Activated T-helper 1 cell treated with anti-CD3 and anti-CD28 coated beads, Interleukin-12 subunit alpha, Interleukin-12 subunit beta, Interleukin-2, Interleukin-4 antibody, amounts not matched to agents 30 ng/mL and 10 ng/mL and 1 ng/mL, durations not matched to agents 14 hours and 24 hours and 36 hours (primary cell): ENCODE data around the gene LNX2. TPM values are rescaled to one million over a fixed set of nuclear protein-coding genes. Genes with fewer than 3 reads are reported as not detected.

Experiments
- DNase-seq: peaks from one replicate; pipeline ENCODE4 v3.0.0; 2021; ENCODE audit warnings: low spot score
- H3K27ac Mint-ChIP-seq: one replicate; pipeline ENCODE4 v1.8.0; 2021; ENCODE audit warnings: mild to moderate bottlenecking, mixed read lengths
- H3K27me3 Mint-ChIP-seq: one replicate; pipeline ENCODE4 v1.8.0; 2022; ENCODE audit warnings: mild to moderate bottlenecking, moderate library complexity, mixed read lengths; ENCODE audit not compliant: insufficient read depth
- H3K36me3 Mint-ChIP-seq: one replicate; pipeline ENCODE4 v1.8.0; 2021; ENCODE audit warnings: low read depth, mixed read lengths
- H3K4me1 Mint-ChIP-seq: one replicate; pipeline ENCODE4 v1.8.0; 2021; ENCODE audit warnings: low read depth, mixed read lengths
- H3K4me3 Mint-ChIP-seq: one replicate; pipeline ENCODE4 v1.8.0; 2021; ENCODE audit warnings: mild to moderate bottlenecking, moderate library complexity, mixed read lengths
- H3K9me3 Mint-ChIP-seq: one replicate; pipeline ENCODE4 v1.8.0; 2021; ENCODE audit warnings: mixed read lengths
- intact Hi-C: fragments of 100-400 bp; cut with micrococcal nuclease; formaldehyde crosslinking; loops from one replicate; pipeline ENCODE4 v1.15.1; 2024
- total RNA-seq: library from RNA; stranded (reverse); gene quantifications from 2 replicates; pipeline ENCODE4 v1.2.3, GENCODE V29; 2022

The LNX2 gene
- total RNA-seq, result 4.1 and 4.5 TPM in 2 replicates

- H3K4me3 Mint-ChIP-seq, result peak within 1 kb of the TSS; percentile 88
- H3K4me1 Mint-ChIP-seq, result peaks cover 57% of the 10 kb centered on the region
- no peaks in the 10 kb centered on the region for H3K27me3 Mint-ChIP-seq
- no peaks in the 10 kb centered on the region for H3K9me3 Mint-ChIP-seq
- H3K36me3 Mint-ChIP-seq, result peaks cover 32% of the 10 kb centered on the region
- H3K27ac Mint-ChIP-seq, result peak within 1 kb of the TSS; percentile 88
- intact Hi-C loops, result loop anchor here (1.0 to 5.0 kb wide), 13 partner anchors 82 to 1434 kb away; partner anchors contain the start of genes CDK8, MTIF3, PAN3 and POMP
- peak; percentile 97 for DNase-seq
Observed at GRCh38 chr13:27620377-27621115, at the start of gene LNX2. TSS of gene LNX2 (minus strand) at chr13:27620529. CDS start at chr13:27581703, 38,826 bp downstream.

- Mint-ChIP-seq H3K9me3 (no peaks in the 10 kb centered on the region), H3K36me3 (peaks cover 6% of the 10 kb centered on the region), H3K4me3 (no peak overlapping the region), H3K27ac (no peak overlapping the region), H3K4me1 (no peaks in the 10 kb centered on the region), H3K27me3 (no peaks in the 10 kb centered on the region)
- intact Hi-C loops, result no loop called here
- no peak for DNase-seq
Observed at GRCh38 chr13:27667946-27668345, 47.6 kb upstream of the LNX2 start.

- Mint-ChIP-seq H3K4me3 (no peak overlapping the region), H3K27ac (no peak overlapping the region), H3K27me3 (no peaks in the 10 kb centered on the region), H3K4me1 (no peaks in the 10 kb centered on the region), H3K9me3 (no peaks in the 10 kb centered on the region), H3K36me3 (peaks cover 6% of the 10 kb centered on the region)
- intact Hi-C loops, result no loop called here
- DNase-seq, result no peak
Observed at GRCh38 chr13:27666951-27667350, 46.6 kb upstream of the LNX2 start.

GRCh38 chr13:27665761-27666160 lies 45.4 kb upstream of the LNX2 start:
- no peak overlapping the region for H3K27ac Mint-ChIP-seq
- no peaks in the 10 kb centered on the region for H3K9me3 Mint-ChIP-seq
- intact Hi-C loops, result no loop called here
- no peak for DNase-seq
- peaks cover 6% of the 10 kb centered on the region for H3K36me3 Mint-ChIP-seq
- H3K27me3 Mint-ChIP-seq, result no peaks in the 10 kb centered on the region
- no peak overlapping the region for H3K4me3 Mint-ChIP-seq
- no peaks in the 10 kb centered on the region for H3K4me1 Mint-ChIP-seq

- no peaks in the 10 kb centered on the region for H3K9me3 Mint-ChIP-seq
- intact Hi-C loops, result no loop called here
Observed at GRCh38 chr13:27665333-27665732, 45.0 kb upstream of the LNX2 start.

GRCh38 chr13:27663947-27664346 lies 43.6 kb upstream of the LNX2 start:
- H3K4me3 Mint-ChIP-seq, result no peak overlapping the region
- intact Hi-C loops, result no loop called here
- H3K27me3 Mint-ChIP-seq, result no peaks in the 10 kb centered on the region
- H3K36me3 Mint-ChIP-seq, result peaks cover 9% of the 10 kb centered on the region
- H3K9me3 Mint-ChIP-seq, result no peaks in the 10 kb centered on the region
- no peak overlapping the region for H3K27ac Mint-ChIP-seq
- H3K4me1 Mint-ChIP-seq, result no peaks in the 10 kb centered on the region
- no peak for DNase-seq

More at GRCh38 chr13:27665333-27665732, 45.0 kb upstream of the LNX2 start:
- Mint-ChIP-seq H3K4me3 (no peak overlapping the region), H3K27ac (no peak overlapping the region), H3K36me3 (peaks cover 6% of the 10 kb centered on the region), H3K27me3 (no peaks in the 10 kb centered on the region), H3K4me1 (no peaks in the 10 kb centered on the region)
- no peak for DNase-seq

- Mint-ChIP-seq H3K4me3 (no peak overlapping the region), H3K27me3 (no peaks in the 10 kb centered on the region), H3K4me1 (no peaks in the 10 kb centered on the region), H3K9me3 (no peaks in the 10 kb centered on the region), H3K27ac (no peak overlapping the region), H3K36me3 (peaks cover 9% of the 10 kb centered on the region)
- no peak for DNase-seq
- intact Hi-C loops, result no loop called here
Observed at GRCh38 chr13:27662738-27663470, 42.6 kb upstream of the LNX2 start.

- Mint-ChIP-seq H3K4me1 (no peaks in the 10 kb centered on the region), H3K27ac (no peak overlapping the region), H3K27me3 (no peaks in the 10 kb centered on the region), H3K4me3 (no peak overlapping the region), H3K36me3 (peaks cover 6% of the 10 kb centered on the region), H3K9me3 (no peaks in the 10 kb centered on the region)
- intact Hi-C loops, result no loop called here
- no peak for DNase-seq
Observed at GRCh38 chr13:27661017-27661416, 40.7 kb upstream of the LNX2 start.

GRCh38 chr13:27660511-27660910 lies 40.2 kb upstream of the LNX2 start:
- H3K9me3 Mint-ChIP-seq, result no peaks in the 10 kb centered on the region
- no peaks in the 10 kb centered on the region for H3K27me3 Mint-ChIP-seq
- DNase-seq, result no peak
- intact Hi-C loops, result no loop called here
- peaks cover 6% of the 10 kb centered on the region for H3K36me3 Mint-ChIP-seq
- H3K4me3 Mint-ChIP-seq, result no peak overlapping the region
- H3K27ac Mint-ChIP-seq, result no peak overlapping the region
- H3K4me1 Mint-ChIP-seq, result no peaks in the 10 kb centered on the region

- Mint-ChIP-seq H3K4me3 (no peak overlapping the region), H3K36me3 (peaks cover 6% of the 10 kb centered on the region), H3K4me1 (no peaks in the 10 kb centered on the region), H3K27me3 (no peaks in the 10 kb centered on the region), H3K27ac (no peak overlapping the region), H3K9me3 (no peaks in the 10 kb centered on the region)
- intact Hi-C loops, result no loop called here
- no peak for DNase-seq
Observed at GRCh38 chr13:27659145-27659865, 39.0 kb upstream of the LNX2 start.

- Mint-ChIP-seq H3K4me1 (no peaks in the 10 kb centered on the region), H3K4me3 (no peak overlapping the region), H3K36me3 (peaks cover 6% of the 10 kb centered on the region), H3K27me3 (no peaks in the 10 kb centered on the region), H3K27ac (no peak overlapping the region), H3K9me3 (no peaks in the 10 kb centered on the region)
- no peak for DNase-seq
- intact Hi-C loops, result no loop called here
Observed at GRCh38 chr13:27658546-27658945, 38.2 kb upstream of the LNX2 start.

GRCh38 chr13:27657724-27658123 lies 37.4 kb upstream of the LNX2 start:
- H3K27me3 Mint-ChIP-seq, result no peaks in the 10 kb centered on the region
- H3K27ac Mint-ChIP-seq, result no peak overlapping the region
- intact Hi-C loops, result no loop called here

GRCh38 chr13:27654816-27655215 lies 34.5 kb upstream of the LNX2 start:
- DNase-seq, result no peak
- H3K9me3 Mint-ChIP-seq, result peaks cover 14% of the 10 kb centered on the region
- no peaks in the 10 kb centered on the region for H3K27me3 Mint-ChIP-seq
- H3K4me3 Mint-ChIP-seq, result no peak overlapping the region
- no peak overlapping the region for H3K27ac Mint-ChIP-seq
- H3K36me3 Mint-ChIP-seq, result peaks cover 27% of the 10 kb centered on the region
- intact Hi-C loops, result no loop called here
- H3K4me1 Mint-ChIP-seq, result no peaks in the 10 kb centered on the region

More at GRCh38 chr13:27657724-27658123, 37.4 kb upstream of the LNX2 start:
- Mint-ChIP-seq H3K4me1 (no peaks in the 10 kb centered on the region), H3K9me3 (no peaks in the 10 kb centered on the region), H3K36me3 (peaks cover 5% of the 10 kb centered on the region), H3K4me3 (no peak overlapping the region)
- no peak for DNase-seq
